ENCODE data around the gene STARD5.

DNA sequence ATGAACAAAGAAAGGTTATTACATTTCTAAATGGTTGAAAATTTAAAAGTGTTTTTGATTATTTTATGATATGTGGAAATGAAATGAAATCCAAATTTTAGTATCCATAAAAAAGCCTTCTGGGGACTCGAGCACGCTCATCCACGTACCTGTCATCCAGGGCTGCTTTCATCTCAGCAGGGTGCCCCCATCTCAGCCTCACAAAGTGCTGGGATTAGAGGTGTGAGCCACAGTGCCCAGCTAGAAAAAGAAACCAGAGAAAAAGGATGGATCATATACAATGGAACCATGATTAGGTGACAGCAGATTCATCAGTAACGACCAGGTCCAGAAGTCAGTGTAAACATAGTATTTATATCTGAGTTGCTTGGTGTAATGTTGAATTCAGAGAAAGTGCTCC lies 49.7 kb downstream of the STARD5 start:
- TF ChIP-seq CTCF (IDR thresholded peaks at IDR 0.05) (no peak), POLR2A (IDR thresholded peaks at IDR 0.05) (no peak)

Data from Peyer's patch (tissue), 4 donors.